ENCODE data around the gene CORO2A. TPM values are rescaled to one million over a fixed set of nuclear protein-coding genes. Genes with fewer than 3 reads are reported as not detected.

CORO2A gene
- total RNA-seq, 1 donor from 2014 or later = 0.78 TPM

- H3K27me3 Mint-ChIP-seq = no peaks in the 10 kb centered on the region
- H3K36me3 Mint-ChIP-seq (ENCODE audit: low read depth) = peaks cover 7% of the 10 kb centered on the region
- no peak overlapping the region for H3K27ac Mint-ChIP-seq
- H3K4me1 Mint-ChIP-seq = no peaks in the 10 kb centered on the region
- ChIA-PET POLR2A (no interaction called here), CTCF (interaction anchor here (1.4 kb wide), 1 partner anchor 141 kb away, joined by 3 read pairs; no protein-coding TSS in a partner anchor)
- TF ChIP-seq CTCF (IDR thresholded peaks at IDR 0.05) = no peak
- no peaks in the 10 kb centered on the region for H3K9me3 Mint-ChIP-seq
- intact Hi-C loops (cut with micrococcal nuclease) = loop anchor here (1.0 kb wide), 1 partner anchor 142 kb away; no protein-coding TSS in a partner anchor
- DNase-seq = no peak
- H3K4me3 Mint-ChIP-seq = no peak overlapping the region
- ATAC-seq (ENCODE audit: low read depth) = no peak
These were observed 23.4 kb upstream of the CORO2A start for GRCh38 chr9:98215821-98216220.

GRCh38 chr9:98215271-98215670, 22.8 kb upstream of the CORO2A start:
- no peak overlapping the region for H3K27ac Mint-ChIP-seq
- intact Hi-C loops (cut with micrococcal nuclease) = no loop called here
- no peak overlapping the region for H3K4me3 Mint-ChIP-seq
- H3K9me3 Mint-ChIP-seq = no peaks in the 10 kb centered on the region
- POLR2A ChIA-PET = no interaction called here
- H3K36me3 Mint-ChIP-seq (ENCODE audit: low read depth) = peaks cover 7% of the 10 kb centered on the region
- CTCF ChIA-PET = interaction anchor here (1.4 kb wide), 1 partner anchor 140 kb away, joined by 3 read pairs; no protein-coding TSS in a partner anchor
- ATAC-seq (ENCODE audit: low read depth) (no peak), DNase-seq (no peak)
- no peak for TF ChIP-seq CTCF (IDR thresholded peaks at IDR 0.05)
- H3K27me3 Mint-ChIP-seq = no peaks in the 10 kb centered on the region
- no peaks in the 10 kb centered on the region for H3K4me1 Mint-ChIP-seq

- ATAC-seq (ENCODE audit: low read depth) (no peak), DNase-seq (no peak)
- intact Hi-C loops (cut with micrococcal nuclease) = no loop called here
- ChIA-PET POLR2A (no interaction called here), CTCF (interaction anchor here (1.4 kb wide), 1 partner anchor 140 kb away, joined by 3 read pairs; no protein-coding TSS in a partner anchor)
- TF ChIP-seq CTCF (IDR thresholded peaks at IDR 0.05) = no peak
- Mint-ChIP-seq H3K27ac (no peak overlapping the region), H3K9me3 (no peaks in the 10 kb centered on the region), H3K36me3 (ENCODE audit: low read depth) (peaks cover 7% of the 10 kb centered on the region), H3K4me3 (no peak overlapping the region), H3K27me3 (no peaks in the 10 kb centered on the region), H3K4me1 (no peaks in the 10 kb centered on the region)
These were observed 22.4 kb upstream of the CORO2A start for GRCh38 chr9:98214811-98215210.

- CTCF ChIA-PET = no interaction called here
- no peak for DNase-seq
- H3K27ac Mint-ChIP-seq = no peak overlapping the region
These were observed 18.8 kb upstream of the CORO2A start for GRCh38 chr9:98211260-98211659.

GRCh38 chr9:98210435-98210834, 18.0 kb upstream of the CORO2A start:
- ChIA-PET POLR2A (no interaction called here), CTCF (no interaction called here)
- H3K4me3 Mint-ChIP-seq = no peak overlapping the region
- ATAC-seq (ENCODE audit: low read depth) (no peak), DNase-seq (no peak)
- H3K4me1 Mint-ChIP-seq = peaks cover 8% of the 10 kb centered on the region
- H3K9me3 Mint-ChIP-seq = no peaks in the 10 kb centered on the region
- TF ChIP-seq CTCF (IDR thresholded peaks at IDR 0.05) = no peak
- peaks cover 4% of the 10 kb centered on the region for H3K36me3 Mint-ChIP-seq (ENCODE audit: low read depth)
- H3K27ac Mint-ChIP-seq = no peak overlapping the region
- no peaks in the 10 kb centered on the region for H3K27me3 Mint-ChIP-seq
- intact Hi-C loops (cut with micrococcal nuclease) = no loop called here

More at GRCh38 chr9:98211260-98211659, 18.8 kb upstream of the CORO2A start:
- Mint-ChIP-seq H3K9me3 (no peaks in the 10 kb centered on the region), H3K36me3 (ENCODE audit: low read depth) (peaks cover 4% of the 10 kb centered on the region), H3K4me1 (peaks cover 2% of the 10 kb centered on the region), H3K4me3 (no peak overlapping the region), H3K27me3 (no peaks in the 10 kb centered on the region)
- POLR2A ChIA-PET = no interaction called here
- no peak for TF ChIP-seq CTCF (IDR thresholded peaks at IDR 0.05)
- intact Hi-C loops (cut with micrococcal nuclease) = no loop called here
- ATAC-seq (ENCODE audit: low read depth) = no peak

Data from activated B cell treated with CpG ODN at 0.5 μM for 24 hours (primary cell).